Measurements from ENCODE around the gene SLC4A3.

The SLC4A3 gene

GRCh38 chr2:219634171-219634940 lies 6.9 kb downstream of the SLC4A3 start:
- no peak for DNase-seq

- DNase-seq = no peak
Observed at GRCh38 chr2:219634951-219635751, 7.7 kb downstream of the SLC4A3 start.

GRCh38 chr2:219636144-219636915 lies 8.9 kb downstream of the SLC4A3 start:
- DNase-seq = no peak

GRCh38 chr2:219636941-219637841 lies 9.8 kb downstream of the SLC4A3 start:
- DNase-seq = no peak

- DNase-seq = no peak
Observed at GRCh38 chr2:219637842-219638185, 10.4 kb downstream of the SLC4A3 start.

- no peak for DNase-seq
Observed at GRCh38 chr2:219638217-219638947, 11.0 kb downstream of the SLC4A3 start.

GRCh38 chr2:219638948-219639755 lies 11.7 kb downstream of the SLC4A3 start:
- no peak for DNase-seq

GRCh38 chr2:219641390-219642068 lies 14.1 kb downstream of the SLC4A3 start:
- DNase-seq = no peak

GRCh38 chr2:219642069-219642454 lies 14.6 kb downstream of the SLC4A3 start:
- DNase-seq = no peak

GRCh38 chr2:219642465-219643083 lies 15.1 kb downstream of the SLC4A3 start:
- peak; percentile 82 for DNase-seq

- DNase-seq = no peak
Observed at GRCh38 chr2:219643084-219643473, 15.6 kb downstream of the SLC4A3 start.

GRCh38 chr2:219643788-219644398 lies 16.5 kb downstream of the SLC4A3 start:
- no peak for DNase-seq

- no peak for DNase-seq
Observed at GRCh38 chr2:219644801-219645480, 17.5 kb downstream of the SLC4A3 start.

GRCh38 chr2:219645631-219646527 lies 18.4 kb downstream of the SLC4A3 start:
- DNase-seq = no peak

- DNase-seq = no peak
Observed at GRCh38 chr2:219648176-219648575, 20.7 kb downstream of the SLC4A3 start.

- no peak for DNase-seq
Observed at GRCh38 chr2:219648963-219649362, 21.5 kb downstream of the SLC4A3 start.

- no peak for DNase-seq
Observed at GRCh38 chr2:219650426-219651248, 23.2 kb downstream of the SLC4A3 start.

All from CD4-positive, alpha-beta T cell treated with Interleukin-4 for 4 hours (primary cell).